GM12873 (cell line): ENCODE data around the gene UBTD1.

Source experiments
- TF ChIP-seq, protein P1 (sequence below): IDR thresholded peaks from 2 replicates; pipeline ENCODE4 v1.5.1; 2012; ENCODE audit warnings: low read depth, mild to moderate bottlenecking, moderate library complexity, low read length, control low read depth; ENCODE audit not compliant: insufficient read depth; ENCODE audit errors: missing control alignments

Gene UBTD1

DNA sequence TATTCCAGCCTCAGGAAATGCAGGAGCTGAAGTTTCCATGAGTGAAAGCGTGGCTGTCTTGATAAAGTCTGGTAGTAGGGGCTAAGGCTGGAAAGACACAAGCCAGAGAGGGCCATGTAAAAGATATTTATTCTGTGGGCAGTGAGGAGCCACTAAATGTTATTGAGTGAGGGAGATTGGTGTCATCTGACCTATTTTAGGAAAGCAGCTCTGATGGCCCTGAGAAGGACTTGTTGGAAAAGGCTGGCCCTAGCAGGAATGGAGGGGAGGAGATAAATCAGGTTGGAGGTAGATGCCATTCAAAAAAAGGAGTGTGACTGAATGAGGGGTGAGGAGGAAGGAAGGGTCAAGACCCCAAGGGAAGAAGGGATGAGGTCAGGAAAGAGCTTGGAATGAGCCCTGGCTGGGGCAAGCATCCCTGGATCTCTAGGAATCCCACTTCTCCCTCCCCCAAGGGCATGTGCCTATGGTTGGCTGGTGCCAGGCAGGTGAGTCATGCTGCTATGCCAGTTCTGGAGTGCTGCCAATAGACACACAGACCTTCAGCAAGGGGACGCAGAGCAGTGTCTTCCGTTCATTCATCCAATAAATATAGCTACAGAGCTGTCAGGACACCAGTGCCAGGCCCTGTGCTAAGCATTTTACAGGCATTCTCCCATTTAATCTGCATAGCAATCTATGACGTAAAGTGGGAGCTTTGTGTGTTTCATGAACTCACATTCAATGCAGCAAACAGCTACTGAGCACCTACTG lies 75.8 kb downstream of the UBTD1 start:
- TF ChIP-seq, protein P1, sequence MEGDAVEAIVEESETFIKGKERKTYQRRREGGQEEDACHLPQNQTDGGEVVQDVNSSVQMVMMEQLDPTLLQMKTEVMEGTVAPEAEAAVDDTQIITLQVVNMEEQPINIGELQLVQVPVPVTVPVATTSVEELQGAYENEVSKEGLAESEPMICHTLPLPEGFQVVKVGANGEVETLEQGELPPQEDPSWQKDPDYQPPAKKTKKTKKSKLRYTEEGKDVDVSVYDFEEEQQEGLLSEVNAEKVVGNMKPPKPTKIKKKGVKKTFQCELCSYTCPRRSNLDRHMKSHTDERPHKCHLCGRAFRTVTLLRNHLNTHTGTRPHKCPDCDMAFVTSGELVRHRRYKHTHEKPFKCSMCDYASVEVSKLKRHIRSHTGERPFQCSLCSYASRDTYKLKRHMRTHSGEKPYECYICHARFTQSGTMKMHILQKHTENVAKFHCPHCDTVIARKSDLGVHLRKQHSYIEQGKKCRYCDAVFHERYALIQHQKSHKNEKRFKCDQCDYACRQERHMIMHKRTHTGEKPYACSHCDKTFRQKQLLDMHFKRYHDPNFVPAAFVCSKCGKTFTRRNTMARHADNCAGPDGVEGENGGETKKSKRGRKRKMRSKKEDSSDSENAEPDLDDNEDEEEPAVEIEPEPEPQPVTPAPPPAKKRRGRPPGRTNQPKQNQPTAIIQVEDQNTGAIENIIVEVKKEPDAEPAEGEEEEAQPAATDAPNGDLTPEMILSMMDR = no peak

- TF ChIP-seq, protein P1 = no peak
These were observed 76.5 kb downstream of the UBTD1 start for GRCh38 chr10:97575127-97575668.

DNA sequence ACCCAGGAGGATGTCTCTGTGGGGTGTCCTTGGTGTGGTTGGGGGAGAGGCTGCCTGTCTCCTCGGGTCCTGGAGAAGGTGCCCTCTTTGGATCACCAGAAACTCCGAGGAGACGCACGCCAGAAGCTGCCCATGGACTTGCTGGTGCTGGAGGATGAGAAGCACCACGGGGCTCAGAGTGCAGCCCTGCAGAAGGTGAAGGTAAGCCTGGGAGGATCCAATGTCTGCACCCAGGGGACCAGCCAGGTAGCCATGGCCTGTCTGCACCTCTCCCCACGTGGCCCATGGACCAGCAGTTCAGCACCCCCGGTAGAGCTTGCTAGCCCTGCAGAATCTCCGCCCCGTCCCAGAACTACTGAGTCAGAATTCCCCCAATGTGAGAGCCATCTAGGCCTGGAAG lies 79.0 kb downstream of the UBTD1 start:
- TF ChIP-seq, protein P1 = no peak

- TF ChIP-seq, protein P1 = no peak
These were observed 79.6 kb downstream of the UBTD1 start for GRCh38 chr10:97578171-97578844.

DNA sequence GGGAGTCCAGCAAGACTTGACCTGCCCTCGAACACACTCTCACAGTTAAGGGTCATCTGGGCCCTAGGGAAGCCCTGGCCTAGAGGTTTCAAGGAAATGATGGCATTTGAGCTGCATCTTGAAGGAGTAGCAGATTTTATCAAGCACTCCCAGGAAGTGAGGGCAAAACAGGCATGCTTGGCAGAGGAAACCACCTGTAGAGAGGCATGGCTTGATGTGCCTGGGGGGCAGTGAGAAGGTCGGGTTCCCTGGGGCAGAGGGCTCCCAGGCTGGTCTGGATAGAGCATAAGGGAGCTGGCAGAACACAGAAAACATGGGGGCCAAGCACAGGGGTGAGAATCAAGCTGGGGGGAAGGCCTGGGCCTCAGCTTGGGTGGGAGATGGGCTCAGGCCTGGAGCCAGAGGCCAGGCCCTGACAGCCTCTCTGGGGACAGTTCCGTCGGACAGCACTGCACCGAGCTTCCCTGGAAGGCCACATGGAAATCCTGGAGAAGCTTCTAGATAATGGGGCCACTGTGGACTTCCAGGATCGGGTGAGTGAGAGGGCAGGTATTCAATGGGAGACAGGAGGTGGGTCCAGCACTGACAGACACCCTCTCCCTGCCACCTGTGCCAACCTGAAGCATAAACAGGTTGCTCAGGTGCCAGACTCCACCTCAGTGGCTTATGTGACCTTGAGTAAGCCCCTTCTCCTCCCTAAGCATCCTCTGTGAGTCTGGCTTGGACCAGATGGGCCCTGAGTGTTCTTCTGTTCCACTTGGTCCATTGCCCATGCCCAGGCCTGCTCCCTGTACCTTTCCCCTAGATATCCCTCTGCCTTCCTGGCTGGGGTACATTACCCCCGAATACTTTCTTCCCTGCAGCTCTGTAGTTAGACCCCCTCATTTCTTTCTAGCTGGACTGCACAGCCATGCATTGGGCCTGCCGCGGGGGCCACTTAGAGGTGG lies 82.0 kb downstream of the UBTD1 start:
- TF ChIP-seq, protein P1 = no peak

DNA sequence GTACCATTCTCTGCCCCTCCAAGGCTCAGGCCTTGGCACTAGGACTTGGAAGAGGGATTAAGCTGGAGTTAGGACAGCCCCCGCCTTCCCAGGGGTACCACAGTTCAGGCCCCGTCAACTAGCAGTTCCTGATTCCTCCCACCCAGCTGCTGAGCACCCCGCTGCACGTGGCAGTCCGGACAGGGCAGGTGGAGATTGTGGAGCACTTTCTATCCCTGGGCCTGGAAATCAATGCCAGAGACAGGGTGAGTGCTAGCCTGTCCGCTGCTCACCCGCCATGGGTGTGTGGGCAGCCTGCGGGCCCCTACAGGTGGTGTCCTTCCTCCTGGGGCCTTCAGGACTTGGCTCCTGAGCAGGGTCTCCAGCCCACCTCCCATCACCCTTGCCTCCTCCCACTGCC lies 83.4 kb downstream of the UBTD1 start:
- TF ChIP-seq, protein P1 = no peak
